RKO (cell line): Measurements from ENCODE around the gene IBA57.
"Not testable (repeated sequence)": the region's sequence is repeated elsewhere in the genome, so short reads cannot be mapped to it uniquely, and the experiment has no call there.

Experiments
- DNase-seq: peaks from one replicate; pipeline ENCODE4 v3.0.0-alpha.2; 2016; ENCODE audit warnings: low spot score

The IBA57 gene

GRCh38 chr1:228212966-228213844, 47.6 kb downstream of the IBA57 start:
- DNase-seq, result peak; percentile 88

GRCh38 chr1:228213917-228214808, 48.6 kb downstream of the IBA57 start:
- DNase-seq, result no peak

GRCh38 chr1:228214921-228215662, 49.5 kb downstream of the IBA57 start:
- DNase-seq, result no peak

GRCh38 chr1:228215663-228216116, 50.1 kb downstream of the IBA57 start:
- no peak for DNase-seq

GRCh38 chr1:228216371-228217320, 51.0 kb downstream of the IBA57 start:
- no peak for DNase-seq

- DNase-seq, result no peak
Observed at GRCh38 chr1:228217551-228218344, 52.1 kb downstream of the IBA57 start.

- DNase-seq, result no peak
Observed at GRCh38 chr1:228218513-228219244, 53.1 kb downstream of the IBA57 start.

- DNase-seq, result no peak
Observed at GRCh38 chr1:228219245-228219961, 53.8 kb downstream of the IBA57 start.

GRCh38 chr1:228219962-228220780, 54.6 kb downstream of the IBA57 start:
- DNase-seq, result no peak

GRCh38 chr1:228221097-228221496, 55.5 kb downstream of the IBA57 start:
- DNase-seq, result not testable (repeated sequence)

GRCh38 chr1:228222548-228222947, 56.9 kb downstream of the IBA57 start:
- no peak for DNase-seq

GRCh38 chr1:228224198-228225164, 58.9 kb downstream of the IBA57 start:
- DNase-seq, result no peak

GRCh38 chr1:228225165-228225710, 59.6 kb downstream of the IBA57 start:
- DNase-seq, result no peak

- no peak for DNase-seq
Observed at GRCh38 chr1:228225740-228226139, 60.1 kb downstream of the IBA57 start.

GRCh38 chr1:228226141-228226874, 60.7 kb downstream of the IBA57 start:
- no peak for DNase-seq
